ENCODE measurements around the gene UGT2B7.

The UGT2B7 gene

GRCh38 chr4:69058410-69059059 lies 37.7 kb upstream of the UGT2B7 start:
- H3K9me3 ChIP-seq (ENCODE audit: control insufficient read depth in 2 of 2, low read length in 2 of 2) = no peaks in the 10 kb centered on the region
- no peak overlapping the region for H3K4me3 ChIP-seq (ENCODE audit: low read length in 2 of 2)
- no peaks in the 10 kb centered on the region for H3K4me1 ChIP-seq (ENCODE audit: control insufficient read depth, insufficient read depth, low read length)
- no peak overlapping the region for H3K27ac ChIP-seq (ENCODE audit: low read length)
- H3K9ac ChIP-seq (ENCODE audit: low read length in 2 of 2) = no peak overlapping the region
- H3K27me3 ChIP-seq (ENCODE audit: control insufficient read depth in 1 of 2, insufficient read depth in 2 of 2, low read length in 2 of 2) = no peaks in the 10 kb centered on the region
- H3K36me3 ChIP-seq (ENCODE audit: control insufficient read depth in 2 of 2, insufficient read depth in 2 of 2, low read length in 2 of 2) = no peaks in the 10 kb centered on the region

DNA sequence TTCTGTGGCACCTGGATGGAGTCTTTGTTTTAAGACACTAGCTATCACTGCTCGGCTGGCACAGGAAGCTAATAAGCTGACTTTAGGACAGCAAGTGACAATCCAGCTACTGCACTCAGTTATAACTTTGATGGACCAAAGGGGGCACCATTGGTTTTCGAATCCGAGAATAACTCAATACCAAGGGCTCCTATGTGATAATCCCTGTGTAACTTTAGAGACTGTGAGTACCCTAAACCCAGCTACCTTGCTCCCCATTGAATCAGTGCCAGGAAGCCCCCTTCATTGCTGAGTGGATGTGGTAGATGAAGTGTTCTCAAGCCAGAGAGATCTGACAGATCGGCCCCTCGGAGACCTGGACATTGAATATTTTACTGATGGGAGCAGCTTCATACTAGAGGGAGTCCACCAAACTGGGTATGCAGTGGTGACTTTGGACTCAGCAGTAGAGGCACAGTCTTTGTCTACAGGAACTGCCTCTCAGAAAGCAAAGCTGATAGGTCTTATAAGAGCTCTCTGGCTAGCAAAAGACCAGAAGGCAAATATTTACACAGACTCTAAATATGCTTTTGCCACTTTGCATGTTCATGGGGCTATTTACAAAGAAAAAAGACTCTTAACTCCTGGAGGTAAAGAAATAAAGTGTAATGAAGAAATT lies 35.5 kb upstream of the UGT2B7 start:
- Histone ChIP-seq H3K36me3 (ENCODE audit: control insufficient read depth in 2 of 2, insufficient read depth in 2 of 2, low read length in 2 of 2) (no peaks in the 10 kb centered on the region), H3K27me3 (ENCODE audit: control insufficient read depth in 1 of 2, insufficient read depth in 2 of 2, low read length in 2 of 2) (no peaks in the 10 kb centered on the region), H3K4me1 (ENCODE audit: control insufficient read depth, insufficient read depth, low read length) (no peaks in the 10 kb centered on the region), H3K9me3 (ENCODE audit: control insufficient read depth in 2 of 2, low read length in 2 of 2) (no peaks in the 10 kb centered on the region), H3K4me3 (ENCODE audit: low read length in 2 of 2) (no peak overlapping the region), H3K27ac (ENCODE audit: low read length) (no peak overlapping the region), H3K9ac (ENCODE audit: low read length in 2 of 2) (no peak overlapping the region)

GRCh38 chr4:69064391-69064790 lies 31.9 kb upstream of the UGT2B7 start:
- Histone ChIP-seq H3K9ac (ENCODE audit: low read length in 2 of 2) (no peak overlapping the region), H3K27ac (ENCODE audit: low read length) (no peak overlapping the region), H3K9me3 (ENCODE audit: control insufficient read depth in 2 of 2, low read length in 2 of 2) (no peaks in the 10 kb centered on the region), H3K4me1 (ENCODE audit: control insufficient read depth, insufficient read depth, low read length) (no peaks in the 10 kb centered on the region), H3K36me3 (ENCODE audit: control insufficient read depth in 2 of 2, insufficient read depth in 2 of 2, low read length in 2 of 2) (no peaks in the 10 kb centered on the region), H3K4me3 (ENCODE audit: low read length in 2 of 2) (no peak overlapping the region), H3K27me3 (ENCODE audit: control insufficient read depth in 1 of 2, insufficient read depth in 2 of 2, low read length in 2 of 2) (no peaks in the 10 kb centered on the region)

DNA sequence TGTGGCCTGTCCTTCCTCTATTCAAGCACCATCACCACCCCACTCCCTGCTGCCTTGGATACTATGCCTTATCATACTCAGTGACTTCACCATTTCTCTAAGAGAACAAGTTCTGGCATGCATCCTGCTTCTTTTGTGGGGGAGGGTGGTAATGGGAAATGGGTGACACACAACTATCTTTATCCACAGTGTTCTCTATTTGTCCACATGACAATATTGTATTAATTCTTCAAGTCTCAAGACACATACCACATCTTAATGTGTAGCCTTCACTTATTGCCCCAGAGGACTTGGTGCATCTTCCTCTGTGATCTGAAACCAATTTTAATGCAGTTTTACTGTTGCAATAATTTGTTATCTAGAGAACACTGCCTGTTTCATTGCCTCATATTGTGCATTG lies 29.3 kb upstream of the UGT2B7 start:
- Histone ChIP-seq H3K9ac (ENCODE audit: low read length in 2 of 2) (no peak overlapping the region), H3K27ac (ENCODE audit: low read length) (no peak overlapping the region), H3K4me3 (ENCODE audit: low read length in 2 of 2) (no peak overlapping the region), H3K4me1 (ENCODE audit: control insufficient read depth, insufficient read depth, low read length) (no peaks in the 10 kb centered on the region), H3K27me3 (ENCODE audit: control insufficient read depth in 1 of 2, insufficient read depth in 2 of 2, low read length in 2 of 2) (no peaks in the 10 kb centered on the region), H3K9me3 (ENCODE audit: control insufficient read depth in 2 of 2, low read length in 2 of 2) (no peaks in the 10 kb centered on the region), H3K36me3 (ENCODE audit: control insufficient read depth in 2 of 2, insufficient read depth in 2 of 2, low read length in 2 of 2) (no peaks in the 10 kb centered on the region)

DNA sequence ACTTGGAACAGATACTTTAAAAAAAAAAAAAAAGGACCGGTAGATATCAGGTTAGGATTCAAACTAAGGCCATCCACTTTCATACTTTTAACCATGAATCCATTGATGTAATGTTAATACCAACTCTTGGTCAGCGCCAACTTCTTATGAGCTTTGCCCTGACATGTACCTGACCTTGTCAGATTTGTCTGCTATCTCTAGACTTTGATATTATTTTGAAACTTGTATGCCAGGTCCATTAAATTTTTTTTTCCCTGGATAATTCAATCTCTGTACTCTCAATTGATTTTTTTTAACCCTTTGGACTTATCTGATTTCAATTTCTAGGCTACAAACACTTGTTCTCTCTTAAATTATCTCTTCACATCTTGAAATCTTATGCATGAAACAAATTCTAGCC lies 27.2 kb upstream of the UGT2B7 start:
- H3K27ac ChIP-seq (ENCODE audit: low read length) = no peak overlapping the region
- no peak overlapping the region for H3K9ac ChIP-seq (ENCODE audit: low read length in 2 of 2)
- no peaks in the 10 kb centered on the region for H3K9me3 ChIP-seq (ENCODE audit: control insufficient read depth in 2 of 2, low read length in 2 of 2)
- H3K4me3 ChIP-seq (ENCODE audit: low read length in 2 of 2) = no peak overlapping the region
- no peaks in the 10 kb centered on the region for H3K27me3 ChIP-seq (ENCODE audit: control insufficient read depth in 1 of 2, insufficient read depth in 2 of 2, low read length in 2 of 2)
- H3K36me3 ChIP-seq (ENCODE audit: control insufficient read depth in 2 of 2, insufficient read depth in 2 of 2, low read length in 2 of 2) = no peaks in the 10 kb centered on the region
- H3K4me1 ChIP-seq (ENCODE audit: control insufficient read depth, insufficient read depth, low read length) = no peaks in the 10 kb centered on the region

GRCh38 chr4:69070590-69070989 lies 25.7 kb upstream of the UGT2B7 start:
- H3K4me1 ChIP-seq (ENCODE audit: control insufficient read depth, insufficient read depth, low read length) = no peaks in the 10 kb centered on the region
- no peaks in the 10 kb centered on the region for H3K9me3 ChIP-seq (ENCODE audit: control insufficient read depth in 2 of 2, low read length in 2 of 2)
- H3K27ac ChIP-seq (ENCODE audit: low read length) = no peak overlapping the region
- no peak overlapping the region for H3K9ac ChIP-seq (ENCODE audit: low read length in 2 of 2)
- H3K4me3 ChIP-seq (ENCODE audit: low read length in 2 of 2) = no peak overlapping the region
- no peaks in the 10 kb centered on the region for H3K27me3 ChIP-seq (ENCODE audit: control insufficient read depth in 1 of 2, insufficient read depth in 2 of 2, low read length in 2 of 2)
- H3K36me3 ChIP-seq (ENCODE audit: control insufficient read depth in 2 of 2, insufficient read depth in 2 of 2, low read length in 2 of 2) = no peaks in the 10 kb centered on the region

- H3K4me3 ChIP-seq (ENCODE audit: low read length in 2 of 2) = no peak overlapping the region
- H3K4me1 ChIP-seq (ENCODE audit: control insufficient read depth, insufficient read depth, low read length) = no peaks in the 10 kb centered on the region
- no peak overlapping the region for H3K9ac ChIP-seq (ENCODE audit: low read length in 2 of 2)
- H3K9me3 ChIP-seq (ENCODE audit: control insufficient read depth in 2 of 2, low read length in 2 of 2) = no peaks in the 10 kb centered on the region
- H3K27me3 ChIP-seq (ENCODE audit: control insufficient read depth in 1 of 2, insufficient read depth in 2 of 2, low read length in 2 of 2) = no peaks in the 10 kb centered on the region
- no peak overlapping the region for H3K27ac ChIP-seq (ENCODE audit: low read length)
- H3K36me3 ChIP-seq (ENCODE audit: control insufficient read depth in 2 of 2, insufficient read depth in 2 of 2, low read length in 2 of 2) = no peaks in the 10 kb centered on the region
Observed at GRCh38 chr4:69071286-69071685, 25.0 kb upstream of the UGT2B7 start.

- Histone ChIP-seq H3K27ac (ENCODE audit: low read length) (no peak overlapping the region), H3K27me3 (ENCODE audit: control insufficient read depth in 1 of 2, insufficient read depth in 2 of 2, low read length in 2 of 2) (no peaks in the 10 kb centered on the region), H3K36me3 (ENCODE audit: control insufficient read depth in 2 of 2, insufficient read depth in 2 of 2, low read length in 2 of 2) (no peaks in the 10 kb centered on the region)
Observed at GRCh38 chr4:69073375-69073774, 22.9 kb upstream of the UGT2B7 start.

DNA sequence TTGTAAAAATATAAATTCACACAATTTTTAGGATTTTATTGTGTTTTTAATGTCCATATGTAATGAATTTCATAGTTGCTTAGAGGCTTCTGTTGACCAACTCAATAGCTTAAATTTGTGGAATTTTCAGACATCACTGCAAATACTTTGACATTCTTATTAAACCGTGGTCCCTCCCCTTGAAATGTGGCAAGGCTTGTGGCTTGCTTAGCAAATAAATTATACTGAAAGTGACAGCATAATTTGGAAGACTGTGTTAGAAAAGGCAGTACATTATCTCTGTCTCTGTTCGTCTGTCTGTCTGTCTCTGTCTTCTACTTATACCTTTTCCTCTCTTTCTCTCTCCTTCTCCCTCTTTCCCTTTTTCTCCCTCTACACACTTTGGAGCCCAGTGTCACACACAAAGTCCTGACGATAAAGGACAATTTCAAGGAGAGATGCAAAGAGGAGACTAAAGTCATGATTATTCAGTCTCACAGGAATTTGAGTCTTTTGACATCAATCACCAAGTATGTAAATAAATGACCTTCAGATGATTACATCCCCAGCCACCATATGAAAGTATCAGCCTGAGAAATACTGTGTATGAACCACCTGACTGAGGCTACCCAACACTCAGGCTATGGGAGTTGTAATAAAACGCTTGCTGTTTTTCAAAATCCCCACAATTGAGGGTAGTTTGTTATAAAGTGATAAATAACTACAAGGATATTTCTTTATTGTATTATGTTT lies 21.0 kb upstream of the UGT2B7 start:
- Histone ChIP-seq H3K4me1 (ENCODE audit: control insufficient read depth, insufficient read depth, low read length) (no peaks in the 10 kb centered on the region), H3K4me3 (ENCODE audit: low read length in 2 of 2) (no peak overlapping the region), H3K27ac (ENCODE audit: low read length) (no peak overlapping the region), H3K36me3 (ENCODE audit: control insufficient read depth in 2 of 2, insufficient read depth in 2 of 2, low read length in 2 of 2) (no peaks in the 10 kb centered on the region), H3K9ac (ENCODE audit: low read length in 2 of 2) (no peak overlapping the region), H3K9me3 (ENCODE audit: control insufficient read depth in 2 of 2, low read length in 2 of 2) (no peaks in the 10 kb centered on the region), H3K27me3 (ENCODE audit: control insufficient read depth in 1 of 2, insufficient read depth in 2 of 2, low read length in 2 of 2) (no peaks in the 10 kb centered on the region)

More at GRCh38 chr4:69073375-69073774, 22.9 kb upstream of the UGT2B7 start:
- no peaks in the 10 kb centered on the region for H3K9me3 ChIP-seq (ENCODE audit: control insufficient read depth in 2 of 2, low read length in 2 of 2)
- no peaks in the 10 kb centered on the region for H3K4me1 ChIP-seq (ENCODE audit: control insufficient read depth, insufficient read depth, low read length)
- no peak overlapping the region for H3K4me3 ChIP-seq (ENCODE audit: low read length in 2 of 2)
- H3K9ac ChIP-seq (ENCODE audit: low read length in 2 of 2) = no peak overlapping the region

GRCh38 chr4:69078852-69079251 lies 17.4 kb upstream of the UGT2B7 start:
- Histone ChIP-seq H3K36me3 (ENCODE audit: control insufficient read depth in 2 of 2, insufficient read depth in 2 of 2, low read length in 2 of 2) (no peaks in the 10 kb centered on the region), H3K9ac (ENCODE audit: low read length in 2 of 2) (no peak overlapping the region), H3K27me3 (ENCODE audit: control insufficient read depth in 1 of 2, insufficient read depth in 2 of 2, low read length in 2 of 2) (no peaks in the 10 kb centered on the region)

DNA sequence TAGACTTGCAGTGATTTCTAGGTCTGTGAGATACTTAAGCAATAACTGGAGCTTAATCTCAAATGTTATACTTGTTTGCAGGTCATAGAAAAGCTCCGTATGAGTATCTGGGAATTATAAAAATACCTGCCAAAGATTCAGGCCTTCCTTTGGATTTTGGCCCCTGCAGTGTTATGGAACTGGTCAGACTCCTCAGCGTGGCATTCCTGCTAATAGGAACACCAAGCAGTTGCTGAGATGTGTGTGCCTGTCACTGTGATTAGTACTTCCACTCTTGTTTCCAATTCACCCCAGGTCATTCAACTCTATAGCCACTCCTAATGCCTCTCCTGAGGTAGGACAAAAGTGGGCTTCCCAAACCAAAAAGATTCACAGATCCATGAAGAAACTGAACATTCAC lies 7.8 kb upstream of the UGT2B7 start:
- Histone ChIP-seq H3K27ac (ENCODE audit: low read length) (no peak overlapping the region), H3K4me1 (ENCODE audit: control insufficient read depth, insufficient read depth, low read length) (no peaks in the 10 kb centered on the region), H3K4me3 (ENCODE audit: low read length in 2 of 2) (no peak overlapping the region), H3K36me3 (ENCODE audit: control insufficient read depth in 2 of 2, insufficient read depth in 2 of 2, low read length in 2 of 2) (no peaks in the 10 kb centered on the region), H3K9ac (ENCODE audit: low read length in 2 of 2) (no peak overlapping the region), H3K9me3 (ENCODE audit: control insufficient read depth in 2 of 2, low read length in 2 of 2) (peaks cover 0 to 4% of the 10 kb centered on the region in 2 donors), H3K27me3 (ENCODE audit: control insufficient read depth in 1 of 2, insufficient read depth in 2 of 2, low read length in 2 of 2) (no peaks in the 10 kb centered on the region)

More at GRCh38 chr4:69078852-69079251, 17.4 kb upstream of the UGT2B7 start:
- Histone ChIP-seq H3K9me3 (ENCODE audit: control insufficient read depth in 2 of 2, low read length in 2 of 2) (no peaks in the 10 kb centered on the region), H3K27ac (ENCODE audit: low read length) (no peak overlapping the region), H3K4me3 (ENCODE audit: low read length in 2 of 2) (no peak overlapping the region), H3K4me1 (ENCODE audit: control insufficient read depth, insufficient read depth, low read length) (no peaks in the 10 kb centered on the region)
